GM12873 (cell line): ENCODE data around the gene IL1R2.

Source experiments
- TF ChIP-seq, protein P1 (sequence below): IDR thresholded peaks from 2 replicates; pipeline ENCODE4 v1.5.1; 2012; ENCODE audit warnings: low read depth, mild to moderate bottlenecking, moderate library complexity, low read length, control low read depth; ENCODE audit not compliant: insufficient read depth; ENCODE audit errors: missing control alignments

Gene IL1R2

DNA sequence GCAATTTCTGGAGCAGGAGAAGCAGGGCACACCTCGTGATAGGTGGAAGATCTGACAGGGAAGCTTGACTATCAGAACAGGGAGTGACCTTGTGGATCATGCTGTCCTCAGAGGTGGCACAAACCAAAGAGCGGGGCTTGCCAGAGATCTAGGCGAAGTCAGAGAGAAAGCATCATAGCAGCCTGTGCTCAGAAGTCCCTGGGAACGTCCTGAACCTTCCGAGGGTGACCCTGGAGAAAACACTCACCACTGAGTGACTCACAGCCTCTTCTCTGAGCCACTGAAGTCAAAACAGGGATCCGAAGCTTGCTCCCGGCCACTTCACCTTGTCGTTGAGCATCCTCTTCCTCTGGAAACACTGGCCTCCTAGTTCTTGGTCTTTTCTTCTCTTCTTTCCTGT, 56.7 kb downstream of the IL1R2 start:
- TF ChIP-seq, protein P1, sequence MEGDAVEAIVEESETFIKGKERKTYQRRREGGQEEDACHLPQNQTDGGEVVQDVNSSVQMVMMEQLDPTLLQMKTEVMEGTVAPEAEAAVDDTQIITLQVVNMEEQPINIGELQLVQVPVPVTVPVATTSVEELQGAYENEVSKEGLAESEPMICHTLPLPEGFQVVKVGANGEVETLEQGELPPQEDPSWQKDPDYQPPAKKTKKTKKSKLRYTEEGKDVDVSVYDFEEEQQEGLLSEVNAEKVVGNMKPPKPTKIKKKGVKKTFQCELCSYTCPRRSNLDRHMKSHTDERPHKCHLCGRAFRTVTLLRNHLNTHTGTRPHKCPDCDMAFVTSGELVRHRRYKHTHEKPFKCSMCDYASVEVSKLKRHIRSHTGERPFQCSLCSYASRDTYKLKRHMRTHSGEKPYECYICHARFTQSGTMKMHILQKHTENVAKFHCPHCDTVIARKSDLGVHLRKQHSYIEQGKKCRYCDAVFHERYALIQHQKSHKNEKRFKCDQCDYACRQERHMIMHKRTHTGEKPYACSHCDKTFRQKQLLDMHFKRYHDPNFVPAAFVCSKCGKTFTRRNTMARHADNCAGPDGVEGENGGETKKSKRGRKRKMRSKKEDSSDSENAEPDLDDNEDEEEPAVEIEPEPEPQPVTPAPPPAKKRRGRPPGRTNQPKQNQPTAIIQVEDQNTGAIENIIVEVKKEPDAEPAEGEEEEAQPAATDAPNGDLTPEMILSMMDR: no peak

DNA sequence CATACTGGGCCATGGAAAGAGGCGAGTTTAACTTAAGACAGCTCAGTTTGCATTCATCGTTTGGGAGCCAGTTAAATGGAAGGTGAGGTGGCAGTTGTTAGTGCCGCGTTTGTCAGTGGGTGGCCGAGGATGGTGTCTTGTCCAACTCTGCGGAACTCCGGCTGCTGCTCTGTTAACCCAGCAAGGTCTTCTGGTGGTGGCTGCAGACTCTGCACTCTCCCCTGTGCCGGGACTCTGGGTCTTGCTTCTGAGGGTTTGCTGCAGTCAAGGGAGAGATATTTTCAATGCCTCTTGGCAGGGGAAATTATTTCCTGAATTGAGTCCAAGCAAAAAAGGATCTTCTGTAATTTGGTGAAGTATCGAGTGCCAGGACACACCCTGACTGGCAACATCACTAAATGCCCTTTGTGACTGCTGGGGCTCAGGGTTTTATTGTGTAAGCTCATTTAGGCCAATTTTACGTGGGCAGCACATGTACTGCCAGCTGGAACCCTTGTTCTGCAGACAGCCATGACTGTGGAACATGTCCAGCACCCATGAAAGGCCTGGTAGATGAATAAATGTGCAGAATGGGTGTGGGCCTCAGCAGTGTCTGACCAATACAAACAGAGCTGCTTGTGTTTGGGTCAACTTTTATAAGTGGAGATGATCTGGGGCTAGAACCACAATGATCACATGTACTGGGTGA, 58.1 kb downstream of the IL1R2 start:
- TF ChIP-seq, protein P1: no peak

DNA sequence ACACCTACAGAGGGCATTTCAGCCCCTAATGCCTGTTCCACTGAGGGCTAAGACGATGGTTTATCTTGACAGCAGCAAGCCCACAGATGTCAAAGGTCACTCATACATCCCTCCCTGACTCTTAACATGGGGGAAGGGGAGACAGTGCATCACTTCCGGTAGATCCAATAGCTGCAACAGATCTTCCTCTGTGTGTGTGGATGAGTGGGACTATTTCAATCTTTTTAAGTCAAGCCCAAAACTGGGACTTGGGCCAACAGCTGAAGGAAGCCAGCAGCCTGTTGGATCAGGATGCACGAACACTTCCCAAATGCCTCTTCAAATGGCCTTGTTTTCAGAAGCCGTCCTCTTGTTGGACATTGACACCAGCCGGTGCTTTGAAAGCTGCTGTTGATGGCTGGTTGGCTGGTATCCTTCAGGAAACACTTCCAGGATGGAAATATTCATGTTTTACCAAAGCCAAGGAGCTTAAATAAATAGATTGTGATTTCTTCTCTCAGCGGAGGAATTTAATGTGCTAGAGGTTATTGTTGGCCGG, 59.2 kb downstream of the IL1R2 start:
- TF ChIP-seq, protein P1: no peak

DNA sequence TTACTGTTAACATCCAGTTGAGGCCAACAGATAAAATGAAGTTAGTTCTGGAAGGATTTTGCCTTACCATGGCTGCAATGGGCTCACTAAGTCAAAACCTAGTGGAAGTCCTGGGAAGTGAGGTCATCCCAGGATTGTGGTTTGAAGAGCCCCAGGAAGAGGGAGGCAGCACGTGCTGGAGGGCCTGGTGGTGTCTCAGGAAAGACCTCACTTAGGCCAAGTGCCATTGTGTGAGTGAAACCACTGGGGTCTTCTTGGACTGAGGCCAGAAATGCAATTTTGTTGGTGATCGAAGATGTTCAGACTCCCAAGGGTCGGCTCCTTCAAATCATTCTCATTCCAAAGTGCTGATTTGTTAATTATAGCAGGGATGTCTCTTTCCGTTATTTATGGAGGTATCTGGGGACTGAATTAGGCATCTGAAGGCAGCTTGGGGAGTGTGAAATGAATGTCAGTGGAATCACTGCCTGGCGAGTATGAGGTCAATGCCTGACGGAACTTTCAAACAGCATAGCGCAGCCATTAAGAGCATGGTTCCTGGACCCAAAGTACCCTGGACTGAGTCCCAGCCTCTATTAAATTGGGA, 60.0 kb downstream of the IL1R2 start:
- TF ChIP-seq, protein P1: no peak

DNA sequence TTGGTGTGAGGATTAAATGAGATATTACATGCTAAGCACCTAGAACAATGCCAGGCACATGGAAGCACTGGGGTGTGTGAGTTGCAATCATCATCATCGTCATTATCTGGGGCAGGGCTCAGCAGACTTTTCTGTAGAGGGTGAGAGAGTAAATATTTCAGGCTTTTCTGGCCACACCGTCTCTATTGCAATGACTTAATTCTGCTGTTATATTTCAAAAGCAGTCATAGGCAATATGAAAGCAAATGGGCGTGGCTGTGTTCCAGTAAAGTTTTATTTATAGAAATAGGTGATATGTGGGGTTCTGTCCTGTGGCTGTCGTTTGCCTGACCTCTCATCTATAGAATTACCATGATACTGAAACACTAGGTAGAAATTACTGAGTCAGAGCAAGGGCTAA, 60.6 kb downstream of the IL1R2 start:
- TF ChIP-seq, protein P1: no peak

DNA sequence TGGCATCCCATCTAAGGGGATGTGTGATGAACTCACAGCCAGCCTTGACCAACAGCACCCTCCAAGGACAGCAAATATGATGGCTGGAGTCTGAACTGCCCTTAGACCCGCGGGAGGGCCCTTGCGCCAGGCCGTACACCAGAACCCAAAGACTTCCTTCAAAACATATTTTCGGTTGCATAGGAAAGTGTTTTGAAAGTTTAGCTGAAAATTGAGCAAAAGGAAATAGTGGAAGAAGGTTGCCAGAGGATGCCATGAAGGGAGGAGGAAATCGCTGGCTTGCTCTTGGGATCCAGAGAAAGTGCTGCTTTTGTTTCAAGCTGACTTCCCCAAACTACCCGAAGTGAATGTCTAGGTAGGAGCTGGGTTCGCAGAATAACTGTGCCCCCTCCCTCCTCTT, 61.3 kb downstream of the IL1R2 start:
- TF ChIP-seq, protein P1: no peak

DNA sequence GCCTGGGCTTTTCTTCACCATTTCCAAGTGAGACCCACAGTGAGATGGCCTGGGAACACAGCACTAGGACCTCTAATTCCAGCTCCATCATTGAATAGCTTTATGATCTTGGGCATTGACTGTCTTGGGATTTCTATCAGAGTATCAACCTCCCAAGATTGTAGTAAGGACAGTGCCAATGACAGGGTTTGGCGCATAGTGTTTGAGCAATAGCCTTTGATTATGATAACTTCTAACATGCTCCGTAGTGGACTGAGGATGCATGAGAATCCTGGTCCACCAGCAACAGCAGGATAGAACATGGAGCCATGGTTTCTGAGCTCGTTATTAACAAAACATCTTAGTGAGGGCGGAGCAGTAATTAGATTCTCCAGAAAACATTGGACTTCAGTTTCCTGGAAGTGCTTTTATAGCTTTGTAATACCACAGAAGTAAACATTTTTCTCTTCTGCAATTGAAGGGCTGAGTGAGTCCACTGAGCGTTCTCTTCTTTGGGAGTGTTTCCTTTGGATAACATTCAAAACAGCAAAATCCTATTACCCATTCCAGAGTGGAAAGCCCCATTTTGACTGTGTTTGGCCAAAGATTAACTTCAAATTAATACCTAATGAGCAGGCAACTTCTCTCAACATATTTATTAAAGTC, 63.7 kb downstream of the IL1R2 start:
- TF ChIP-seq, protein P1: no peak
